Stimulated activated effector memory CD8-positive, alpha-beta T cell treated with anti-CD3 and anti-CD28 coated beads, Interleukin-12 subunit alpha, Interleukin-12 subunit beta, amount 100 ng/mL, for 72 hours (primary cell): Measurements from ENCODE around the gene OR1G1.
"Not testable (repeated sequence)": the region's sequence is repeated elsewhere in the genome, so short reads cannot be mapped to it uniquely, and the experiment has no call there.

Experiments used
- ATAC-seq: fragments of 150-1000 bp; cut with Tn5 transposase; 2 replicates; pipeline ENCODE4 v1.10.0; 2021
- DNase-seq, 2 donors: peaks; one replicate each; pipeline ENCODE4 v3.0.0; 2021 to 2022; ENCODE audit warnings: low spot score in 2 of 2
- H3K27ac Mint-ChIP-seq: one replicate; pipeline ENCODE4 v1.8.0; 2022; ENCODE audit warnings: mild to moderate bottlenecking, mixed read lengths
- H3K36me3 Mint-ChIP-seq: one replicate; pipeline ENCODE4 v1.8.0; 2022; ENCODE audit warnings: mild to moderate bottlenecking, mixed read lengths
- H3K4me1 Mint-ChIP-seq: one replicate; pipeline ENCODE4 v1.8.0; 2022; ENCODE audit warnings: mixed read lengths
- H3K4me3 Mint-ChIP-seq: one replicate; pipeline ENCODE4 v1.8.0; 2022; ENCODE audit warnings: mild to moderate bottlenecking, mixed read lengths
- H3K9me3 Mint-ChIP-seq: one replicate; pipeline ENCODE4 v1.8.0; 2022; ENCODE audit warnings: mixed read lengths

The OR1G1 gene

GRCh38 chr17:3127451-3127850 is at the start of gene OR1G1:
Gene OR1G1 (minus strand): TSS chr17:3127551. CDS start chr17:3127551, 0 bp downstream.
- Mint-ChIP-seq H3K4me1 (no peaks in the 10 kb centered on the region), H3K27ac (no peak within 1 kb of the TSS), H3K36me3 (no peaks in the 10 kb centered on the region), H3K4me3 (no peak within 1 kb of the TSS), H3K9me3 (no peaks in the 10 kb centered on the region)
- DNase-seq (no peak), ATAC-seq (no peak)

GRCh38 chr17:3167574-3167973 is 40.2 kb upstream of the OR1G1 start:
- no peaks in the 10 kb centered on the region for H3K9me3 Mint-ChIP-seq
- DNase-seq, result no peak

GRCh38 chr17:3157218-3157617 is 29.9 kb upstream of the OR1G1 start:
- no peak for DNase-seq
- H3K36me3 Mint-ChIP-seq, result no peaks in the 10 kb centered on the region
- ATAC-seq, result no peak
- H3K9me3 Mint-ChIP-seq, result no peaks in the 10 kb centered on the region
- H3K27ac Mint-ChIP-seq, result no peak overlapping the region
- H3K4me1 Mint-ChIP-seq, result no peaks in the 10 kb centered on the region
- no peak overlapping the region for H3K4me3 Mint-ChIP-seq

More at GRCh38 chr17:3167574-3167973, 40.2 kb upstream of the OR1G1 start:
- Mint-ChIP-seq H3K36me3 (no peaks in the 10 kb centered on the region), H3K4me1 (peaks cover 6% of the 10 kb centered on the region), H3K27ac (no peak overlapping the region), H3K4me3 (no peak overlapping the region)
- ATAC-seq, result no peak

GRCh38 chr17:3137494-3137893 is 10.1 kb upstream of the OR1G1 start:
- H3K4me1 Mint-ChIP-seq, H3K9me3 Mint-ChIP-seq, H3K4me3 Mint-ChIP-seq, H3K36me3 Mint-ChIP-seq, ATAC-seq, H3K27ac Mint-ChIP-seq, DNase-seq: not testable (repeated sequence)

GRCh38 chr17:3104322-3104721 is 23.0 kb downstream of the OR1G1 start, which contains the start of gene OR1D2:
Gene OR1D2 (minus strand): TSS chr17:3104422. CDS start chr17:3092996, 11,426 bp downstream.
- Mint-ChIP-seq H3K4me3 (no peak within 1 kb of the TSS), H3K4me1 (no peaks in the 10 kb centered on the region), H3K36me3 (no peaks in the 10 kb centered on the region), H3K27ac (no peak within 1 kb of the TSS), H3K9me3 (peaks cover 12% of the 10 kb centered on the region)
- ATAC-seq, result no peak
- no peak for DNase-seq
